GM19239 (cell line): Measurements from ENCODE around the gene GH2.
"Not testable (repeated sequence)": the region's sequence is repeated elsewhere in the genome, so short reads cannot be mapped to it uniquely, and the experiment has no call there.

Experiments used
- DNase-seq: peaks from one replicate; pipeline ENCODE4 v3.0.0; 2011; ENCODE audit warnings: low spot score; ENCODE audit not compliant: insufficient read length
- FAIRE-seq: peaks from 2 replicates; lab custom pipeline; 2011; peaks lifted over from hg19 to GRCh38; lab: Jason Lieb, UNC

GH2 gene

DNA sequence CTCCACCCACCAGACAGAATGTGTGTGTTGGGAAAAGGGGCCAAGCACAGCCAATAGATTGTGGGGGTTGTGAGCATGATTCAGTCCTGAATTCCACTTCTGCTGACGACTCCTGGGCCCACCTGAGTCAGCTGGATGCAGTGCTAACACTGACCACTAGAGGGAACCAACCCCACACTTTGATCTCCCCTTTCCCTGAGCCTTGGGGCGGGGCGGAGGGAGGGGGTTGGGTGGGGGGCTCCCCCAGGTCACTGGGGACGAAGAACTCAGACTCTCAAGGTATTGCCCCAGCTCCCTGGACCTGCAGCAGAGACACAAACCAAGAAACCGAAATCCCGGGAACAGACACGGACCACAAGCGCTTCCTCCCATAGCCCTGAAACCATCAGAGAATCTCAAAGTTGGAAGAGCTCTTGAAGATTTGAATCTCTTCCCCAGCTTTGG lies 29.9 kb upstream of the GH2 start:
- no peak for FAIRE-seq

DNA sequence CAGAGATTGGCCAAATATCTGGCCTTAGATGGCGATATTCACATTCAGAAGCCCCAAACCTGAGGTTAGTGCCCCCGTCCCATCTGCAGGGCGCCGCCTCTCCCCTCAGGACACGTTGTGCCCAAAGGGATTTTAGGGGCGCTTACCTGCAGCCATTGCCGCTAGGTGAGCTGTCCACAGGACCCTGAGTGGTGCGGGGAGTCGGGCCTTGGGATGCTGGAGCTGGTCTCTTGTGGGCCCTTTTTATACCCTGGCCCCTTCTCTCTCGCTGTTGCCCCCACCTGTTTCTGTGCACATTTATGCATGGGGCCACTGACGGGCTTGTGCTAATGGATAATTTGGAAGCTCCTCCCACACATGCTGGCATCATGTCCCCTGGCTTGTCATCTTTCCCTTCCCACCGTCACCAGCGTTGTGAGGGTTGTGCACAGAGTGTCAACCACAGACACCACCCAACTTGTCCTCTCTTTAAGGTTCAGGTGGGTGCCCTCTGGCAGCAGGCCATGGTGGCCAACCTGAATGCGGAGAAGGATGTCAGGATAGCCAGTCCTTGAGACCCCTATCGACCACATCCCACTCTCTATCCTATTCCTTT lies 29.4 kb upstream of the GH2 start, which contains the start of gene CSHL1:
CSHL1 (minus strand) TSS at position 218 of the 595 bp plus-strand sequence; CDS start at position 156, 62 bp downstream.
- no peak for FAIRE-seq

More for the DNA sequence above, 29.9 kb upstream of the GH2 start:
- DNase-seq = peak; percentile 38

DNA sequence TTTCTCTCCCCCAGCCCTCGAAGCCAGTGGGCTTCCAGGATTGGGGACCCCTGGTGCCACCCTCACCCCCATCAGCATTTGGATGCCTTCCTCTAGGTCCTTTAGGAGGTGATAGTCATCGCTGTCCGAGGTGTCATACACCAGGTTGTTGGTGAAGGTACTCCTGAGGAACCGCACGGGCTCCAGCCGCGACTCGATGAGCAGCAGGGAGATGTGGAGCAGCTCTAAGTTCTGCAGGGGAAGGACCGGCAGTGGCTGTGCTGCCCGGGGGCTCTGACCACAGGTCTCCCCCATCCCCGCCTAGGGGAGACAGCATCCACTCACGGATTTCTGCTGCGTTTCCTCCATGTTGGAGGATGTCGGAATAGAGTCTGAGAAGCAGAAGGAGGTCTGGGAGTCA lies 28.4 kb upstream of the GH2 start:
- FAIRE-seq = no peak
- no peak for DNase-seq

More for the DNA sequence above, 29.4 kb upstream of the GH2 start, which contains the start of gene CSHL1:
- no peak for DNase-seq

DNA sequence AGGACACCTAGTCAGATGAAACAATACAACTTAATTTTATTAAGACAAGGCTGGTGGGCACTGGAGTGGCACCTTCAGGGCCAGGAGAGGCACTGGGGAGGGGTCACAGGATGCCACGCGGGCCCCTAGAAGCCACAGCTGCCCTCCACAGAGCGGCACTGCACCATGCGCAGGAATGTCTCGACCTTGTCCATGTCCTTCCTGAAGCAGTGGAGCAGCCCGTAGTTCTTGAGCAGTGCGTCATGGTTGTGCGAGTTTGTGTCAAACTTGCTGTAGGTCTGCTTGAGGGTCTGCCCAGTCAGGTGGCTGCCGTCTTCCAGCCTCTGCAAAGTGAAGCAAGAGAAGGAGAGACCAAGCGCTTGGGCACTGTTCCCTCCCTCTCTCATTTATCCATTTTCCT lies 27.8 kb upstream of the GH2 start:
- FAIRE-seq, DNase-seq: not testable (repeated sequence)

DNA sequence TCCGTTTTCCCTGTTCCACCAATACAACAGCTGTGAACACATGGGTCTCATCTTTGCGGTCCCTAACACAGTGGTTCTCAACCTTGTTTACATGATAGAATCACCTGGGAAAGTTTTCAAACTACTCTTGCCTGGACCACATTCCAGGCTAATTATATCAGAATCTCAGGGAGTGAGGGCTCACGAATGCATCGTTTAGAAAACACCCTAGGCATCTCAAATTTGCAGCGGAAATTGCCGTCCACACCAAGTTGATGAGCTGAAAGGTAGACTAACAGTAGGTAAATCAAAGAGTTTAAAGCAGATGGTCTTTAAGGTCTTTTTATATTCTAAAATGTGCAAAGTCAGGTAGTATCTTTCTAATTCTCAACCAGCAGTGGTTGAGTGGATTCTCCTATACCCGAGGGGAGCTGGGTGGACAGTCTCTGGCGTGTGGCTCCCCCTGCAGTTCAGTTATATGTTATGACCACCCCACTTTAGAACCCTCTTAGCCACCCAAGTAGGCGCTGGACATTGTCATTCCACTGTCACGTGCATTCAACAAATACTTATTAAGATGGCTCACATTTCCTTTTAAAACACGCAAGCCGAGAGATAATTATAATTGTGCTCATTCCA lies 25.5 kb upstream of the GH2 start:
- FAIRE-seq, DNase-seq: not testable (repeated sequence)

DNA sequence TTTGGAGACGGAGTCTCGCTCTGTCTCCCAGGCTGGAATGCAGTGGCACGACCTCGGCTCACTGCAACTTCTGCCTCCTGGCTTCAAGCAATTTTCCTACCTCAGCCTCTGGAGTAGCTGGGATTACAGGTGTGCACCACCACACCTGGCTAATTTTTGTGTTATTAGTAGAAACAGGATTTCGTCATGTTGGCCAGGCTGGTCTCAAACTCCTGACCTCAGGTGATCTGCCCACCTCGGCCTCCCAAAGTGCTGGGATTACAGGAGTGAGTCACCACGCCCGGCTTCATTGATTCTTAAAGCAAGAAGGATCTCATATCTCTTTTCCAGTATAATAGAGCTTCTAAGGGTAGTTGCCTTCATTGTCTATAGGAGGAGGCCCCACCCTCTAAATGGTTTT lies 23.1 kb upstream of the GH2 start:
- FAIRE-seq = not testable (repeated sequence)

DNA sequence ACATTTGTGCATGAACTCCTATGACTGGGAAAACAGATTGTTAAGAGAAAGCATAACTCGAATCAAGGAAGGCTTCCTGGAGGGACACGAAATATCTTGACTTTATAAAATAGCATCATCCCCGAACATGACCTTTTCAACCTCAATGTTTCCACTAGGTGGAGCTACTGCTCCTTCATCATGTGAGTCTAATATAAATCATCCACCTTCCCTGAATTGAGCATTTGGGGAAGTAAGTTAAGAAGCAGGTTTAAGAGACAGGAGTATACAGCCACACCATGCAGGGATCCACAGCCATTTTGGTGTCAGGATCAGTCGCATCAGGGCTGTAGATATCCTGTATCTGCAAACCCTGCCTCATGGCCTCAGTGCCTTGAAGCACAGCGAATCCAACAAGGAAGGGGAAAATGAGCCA lies 22.1 kb upstream of the GH2 start:
- not testable (repeated sequence) for DNase-seq
- peak; percentile 31 for FAIRE-seq

More for the DNA sequence above, 23.1 kb upstream of the GH2 start:
- not testable (repeated sequence) for DNase-seq

DNA sequence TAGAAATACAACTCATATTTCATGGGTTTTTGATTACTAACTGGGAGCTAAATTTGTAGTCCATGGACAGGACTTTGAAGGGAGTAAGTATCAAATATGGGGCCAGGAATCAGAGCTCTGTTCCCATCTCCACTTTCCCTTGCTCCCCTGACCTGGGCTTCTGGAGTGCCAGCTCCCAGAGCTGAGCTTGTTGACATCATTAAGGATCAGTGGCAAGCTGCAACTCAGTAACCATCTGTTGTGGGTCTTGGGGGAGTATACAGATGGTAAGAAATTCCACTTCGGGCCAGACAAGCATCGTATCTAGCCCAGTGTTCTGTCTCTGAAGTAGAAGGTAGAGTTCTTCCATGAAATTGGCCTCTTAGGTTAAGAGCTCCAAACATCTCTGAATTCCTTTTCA lies 20.2 kb upstream of the GH2 start:
- DNase-seq, FAIRE-seq: not testable (repeated sequence)

DNA sequence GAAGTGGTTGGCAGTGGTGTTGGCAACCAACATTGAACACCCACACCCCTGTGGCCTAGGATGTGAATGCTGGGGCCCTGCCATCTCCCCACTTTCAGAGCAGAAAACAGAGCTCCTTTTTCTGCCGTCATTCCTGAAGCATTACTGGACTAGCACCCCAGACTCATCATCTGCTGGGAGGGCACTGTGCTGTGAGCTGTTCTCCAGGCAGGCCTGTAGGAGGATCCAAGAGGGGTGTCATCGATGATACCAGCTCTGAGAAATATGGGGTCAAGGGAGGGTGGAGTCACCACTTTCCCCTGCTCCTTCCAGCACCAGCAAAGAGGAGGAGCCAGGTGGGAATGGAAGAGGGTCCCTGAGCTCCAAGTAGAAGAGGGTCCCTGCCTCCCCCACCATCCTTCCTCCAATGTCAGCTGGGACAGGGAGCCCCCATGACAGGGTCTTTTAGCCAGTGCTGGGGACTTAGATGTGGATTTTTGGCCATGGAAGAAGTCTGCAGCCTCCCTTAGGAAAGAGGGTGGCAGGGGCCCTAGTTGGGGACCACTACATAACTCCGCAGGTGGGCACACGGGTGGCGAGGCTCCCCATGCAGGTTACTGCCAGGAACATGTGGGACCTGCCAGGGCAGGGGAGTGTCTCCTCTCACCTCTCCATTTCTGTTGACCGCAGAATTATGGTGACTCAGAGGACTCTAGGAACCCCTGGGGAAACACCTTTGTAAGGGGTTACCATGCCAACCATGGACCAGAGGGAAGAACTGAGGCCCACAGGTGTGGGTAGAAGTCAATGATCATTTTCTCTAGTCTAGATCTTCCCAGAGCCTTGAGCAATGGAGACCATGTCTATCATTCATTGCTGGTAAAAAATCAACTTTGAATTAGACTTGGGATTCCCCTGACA lies 17.4 kb upstream of the GH2 start:
- FAIRE-seq, DNase-seq: not testable (repeated sequence)

DNA sequence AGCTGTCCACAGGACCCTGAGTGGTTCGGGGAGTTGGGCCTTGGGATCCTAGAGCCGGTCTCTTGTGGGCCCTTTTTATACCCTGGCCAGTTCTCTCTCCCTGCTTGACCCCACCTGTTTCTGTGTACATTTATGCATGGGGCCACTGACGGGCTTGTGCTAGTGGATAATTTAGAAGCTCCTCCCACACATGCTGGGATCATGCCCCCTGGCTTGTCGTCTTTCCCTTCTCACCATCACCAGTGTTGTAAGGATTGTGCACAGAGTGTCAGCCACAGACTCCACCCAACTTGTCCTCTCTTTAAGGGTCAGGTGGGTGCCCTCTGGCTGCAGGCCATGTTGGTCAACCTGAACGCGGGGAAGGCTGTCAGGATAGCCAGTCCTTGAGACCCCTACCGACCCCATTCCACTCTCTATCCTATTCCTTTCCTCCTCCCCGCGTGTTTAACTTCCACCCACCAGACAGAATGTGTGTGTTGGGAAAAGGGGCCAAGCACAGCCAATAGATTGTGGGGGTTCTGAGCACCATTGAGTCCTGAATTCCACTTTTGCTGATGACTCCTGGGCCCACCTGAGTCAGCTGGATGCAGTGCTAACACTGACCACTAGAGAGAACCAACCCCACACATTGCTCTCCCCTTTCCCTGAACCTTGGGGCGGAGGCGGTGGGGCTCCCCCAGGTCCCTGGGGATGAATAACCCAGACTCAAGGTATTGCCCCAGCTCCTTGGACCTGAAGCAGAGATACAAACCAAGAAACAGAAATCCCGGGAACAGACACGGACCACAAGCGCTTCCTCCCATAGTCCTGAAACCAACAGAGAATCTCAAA lies 15.0 kb upstream of the GH2 start, which contains the start of gene CSH1:
CSH1 (minus strand) TSS at position 51 of the 831 bp plus-strand sequence. CDS start 63 bp downstream, outside the sequence.
- FAIRE-seq, DNase-seq: not testable (repeated sequence)

DNA sequence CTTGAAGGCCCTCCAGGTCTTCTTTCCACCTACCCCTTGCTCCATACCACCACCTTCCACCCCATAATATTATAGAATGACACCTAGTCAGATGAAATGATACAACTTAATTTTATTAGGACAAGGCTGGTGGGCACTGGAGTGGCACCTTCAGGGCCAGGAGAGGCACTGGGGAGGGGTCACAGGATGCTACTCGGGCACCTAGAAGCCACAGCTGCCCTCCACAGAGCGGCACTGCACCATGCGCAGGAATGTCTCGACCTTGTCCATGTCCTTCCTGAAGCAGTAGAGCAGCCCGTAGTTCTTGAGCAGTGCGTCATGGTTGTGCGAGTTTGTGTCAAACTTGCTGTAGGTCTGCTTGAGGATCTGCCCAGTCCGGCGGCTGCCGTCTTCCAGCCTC lies 13.1 kb upstream of the GH2 start:
- not testable (repeated sequence) for DNase-seq, FAIRE-seq

DNA sequence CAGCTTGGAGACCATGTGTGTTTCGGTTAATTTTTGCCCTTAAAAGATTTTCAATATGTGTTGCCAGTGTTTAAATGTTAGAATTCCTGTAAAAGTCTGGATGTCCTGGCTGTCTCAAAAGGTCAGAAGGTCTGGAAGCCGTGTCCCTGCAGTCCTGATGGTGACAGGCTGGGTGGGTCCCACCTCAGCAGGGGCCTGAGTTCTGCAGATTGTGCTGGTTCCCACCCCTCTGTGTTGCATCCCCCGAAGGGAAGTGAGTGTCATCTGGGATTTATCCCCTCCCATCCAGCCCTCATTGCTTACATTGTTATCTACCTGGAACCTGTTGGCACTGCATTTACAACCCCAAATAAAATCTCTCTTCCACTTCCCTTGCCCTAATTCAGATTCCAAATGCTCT lies 12.3 kb upstream of the GH2 start:
- DNase-seq, FAIRE-seq: not testable (repeated sequence)

DNA sequence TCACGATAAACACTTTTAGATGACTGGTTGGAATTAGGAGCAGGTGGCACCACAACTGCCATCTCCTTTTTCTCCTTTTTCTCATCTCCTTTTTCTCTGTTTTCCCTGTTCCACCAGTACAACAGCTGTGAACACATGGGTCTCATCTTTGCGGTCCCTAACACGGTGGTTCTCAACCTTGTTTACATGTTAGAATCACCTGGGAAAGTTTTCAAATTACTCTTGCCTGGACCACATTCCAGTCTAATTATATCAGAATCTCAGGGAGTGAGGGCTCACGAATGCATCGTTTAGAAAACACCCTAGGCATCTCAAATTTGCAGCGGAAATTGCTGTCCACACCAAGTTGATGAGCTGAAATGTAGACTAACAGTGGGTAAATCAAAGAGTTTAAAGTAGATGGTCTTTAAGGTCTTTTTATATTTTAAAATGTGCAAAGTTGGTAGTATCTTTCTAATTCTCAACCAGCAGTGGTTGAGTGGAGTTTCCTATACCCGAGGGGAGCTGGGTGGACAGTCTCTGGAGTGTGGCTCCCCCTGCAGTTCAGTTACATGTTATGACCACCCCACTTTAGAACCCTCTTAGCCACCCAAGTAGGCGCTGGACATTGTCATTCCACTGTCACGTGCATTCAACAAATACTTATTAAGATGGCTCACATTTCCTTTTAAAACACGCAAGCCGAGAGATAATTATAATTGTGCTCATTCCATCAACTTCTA lies 10.7 kb upstream of the GH2 start:
- FAIRE-seq = not testable (repeated sequence)

DNA sequence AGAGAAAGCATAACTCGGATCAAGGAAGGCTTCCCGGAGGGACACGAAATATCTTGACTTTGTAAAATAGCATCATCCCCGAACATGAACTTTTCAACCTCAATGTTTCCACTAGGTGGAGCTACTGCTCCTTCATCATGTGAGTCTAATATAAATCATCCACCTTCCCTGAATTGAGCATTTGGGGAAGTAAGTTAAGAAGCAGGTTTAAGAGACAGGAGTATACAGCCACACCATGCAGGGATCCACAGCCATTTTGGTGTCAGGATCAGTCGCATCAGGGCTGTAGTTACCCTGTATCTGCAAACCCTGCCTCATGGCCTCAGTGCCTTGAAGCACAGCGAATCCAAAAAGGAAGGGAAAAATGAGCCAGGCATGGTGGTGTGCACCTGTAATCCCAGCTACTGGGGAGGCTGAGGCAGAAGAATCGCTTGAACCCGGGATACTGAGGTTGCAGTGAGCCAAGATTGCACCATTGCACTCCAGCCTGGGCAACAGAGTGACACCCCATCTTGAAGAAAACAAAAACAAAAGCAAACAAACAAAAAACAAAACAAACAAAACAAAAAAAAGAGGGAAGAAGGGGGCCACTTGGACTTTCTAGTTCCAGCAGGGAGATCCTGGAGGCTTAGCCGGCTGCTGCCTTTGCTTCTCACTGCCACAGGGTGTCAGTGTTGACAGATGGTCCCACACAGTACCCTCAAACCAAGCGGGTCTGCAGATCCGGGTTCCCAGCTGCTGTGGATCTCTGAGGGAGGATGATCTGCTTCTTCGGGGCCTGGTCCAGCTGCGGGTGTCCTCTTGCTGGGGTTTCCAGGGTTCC lies 7.5 kb upstream of the GH2 start:
- FAIRE-seq = peak; percentile 79
- not testable (repeated sequence) for DNase-seq

More for the DNA sequence above, 10.7 kb upstream of the GH2 start:
- not testable (repeated sequence) for DNase-seq

DNA sequence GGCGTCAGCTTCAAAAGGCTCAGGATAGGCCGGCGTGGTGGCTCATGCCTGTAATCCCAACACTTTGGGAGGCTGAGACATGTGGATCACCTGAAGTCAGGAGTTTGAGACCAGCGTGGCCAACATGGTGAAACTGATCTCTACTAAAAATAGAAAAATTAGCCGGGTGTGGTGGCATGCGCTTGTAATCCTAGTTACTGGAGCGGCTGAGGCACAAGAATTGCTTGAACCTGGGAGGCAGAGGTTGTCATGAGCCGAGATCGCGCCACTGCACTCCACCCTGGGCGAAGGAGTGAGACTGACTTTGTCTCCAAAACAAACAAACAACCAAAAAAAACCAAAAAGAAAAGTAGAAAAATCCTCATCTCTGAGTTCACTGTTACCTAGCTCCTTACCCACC lies 3.4 kb upstream of the GH2 start:
- FAIRE-seq, DNase-seq: not testable (repeated sequence)

DNA sequence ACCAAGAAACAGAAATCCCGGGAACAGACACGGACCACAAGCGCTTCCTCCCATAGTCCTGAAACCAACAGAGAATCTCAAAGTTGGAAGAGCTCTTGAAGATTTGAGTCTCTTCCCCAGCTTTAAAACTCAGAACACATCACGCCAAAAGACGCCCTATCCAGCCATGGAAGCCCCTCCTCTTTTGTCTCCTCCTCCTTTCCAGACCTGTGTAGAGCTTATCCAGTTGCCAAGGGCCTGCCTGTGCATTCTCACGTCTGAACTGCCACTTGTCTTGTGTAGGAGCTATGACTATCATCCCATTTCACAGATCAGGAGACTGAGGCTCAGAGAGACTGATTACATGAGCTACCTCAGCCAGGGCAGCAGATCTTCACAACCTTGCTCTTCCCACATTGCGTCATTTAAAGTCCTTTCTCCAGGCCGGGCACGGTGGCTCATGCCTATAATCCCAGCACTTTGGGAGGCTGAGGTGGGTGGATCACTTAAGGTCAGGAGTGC lies 932 bp upstream of the GH2 start:
- not testable (repeated sequence) for FAIRE-seq

DNA sequence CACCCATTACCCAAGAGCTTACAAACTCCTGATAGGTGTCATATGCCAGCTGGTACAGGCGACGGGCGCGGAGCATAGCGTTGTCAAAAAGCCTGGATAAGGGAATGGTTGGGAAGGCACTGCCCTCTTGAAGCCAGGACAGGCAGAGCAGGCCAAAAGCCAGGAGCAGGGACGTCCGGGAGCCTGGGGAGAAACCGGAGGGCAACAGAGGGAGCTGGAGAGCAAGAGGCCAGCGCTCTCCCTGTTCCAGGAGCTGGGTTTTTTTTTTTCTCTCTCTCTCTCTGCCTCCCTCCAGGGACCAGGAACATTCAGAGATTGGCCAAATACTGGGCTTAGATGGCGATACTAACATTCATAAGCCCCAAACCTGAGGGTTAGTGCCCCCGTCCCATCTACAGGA lies 407 bp downstream of the GH2 start:
- DNase-seq, FAIRE-seq: not testable (repeated sequence)

More for the DNA sequence above, 932 bp upstream of the GH2 start:
- not testable (repeated sequence) for DNase-seq

DNA sequence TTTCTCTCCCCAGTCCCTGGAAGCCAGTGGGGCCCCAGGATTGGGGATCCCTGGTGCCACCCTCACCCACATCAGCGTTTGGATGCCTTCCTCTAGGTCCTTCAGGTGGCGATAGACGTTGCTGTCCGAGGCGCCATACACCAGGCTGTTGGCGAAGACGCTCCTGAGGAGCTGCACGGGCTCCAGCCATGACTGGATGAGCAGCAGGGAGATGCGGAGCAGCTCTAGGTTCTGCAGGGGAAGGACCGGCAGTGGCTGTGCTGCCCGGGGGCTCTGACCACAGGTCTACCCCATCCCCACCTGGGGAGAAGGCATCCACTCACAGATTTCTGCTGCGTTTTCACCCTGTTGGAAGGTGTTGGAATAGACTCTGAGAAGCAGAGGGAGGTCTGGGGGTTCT lies 1.0 kb downstream of the GH2 start:
- DNase-seq (no peak), FAIRE-seq (no peak)
